Hepatocyte (in vitro differentiated cells): Measurements from ENCODE around the gene PACRG.

Experiments
- EZH2 ChIP-seq: fragments of 200-600 bp; sonication (generic); IDR thresholded peaks from 2 replicates; pipeline ENCODE4 v1.6.1; 2016; ENCODE audit warnings: antibody characterized with exemption, mild to moderate bottlenecking, borderline replicate concordance
- EZH2phosphoT487 ChIP-seq: fragments of 200-600 bp; sonication (generic); IDR thresholded peaks from one replicate; pipeline ENCODE4 v1.6.1; 2018; ENCODE audit warnings: antibody characterized with exemption, mild to moderate bottlenecking, low read depth, moderate library complexity; ENCODE audit not compliant: unreplicated experiment, severe bottlenecking
- TF ChIP-seq, protein P1 (sequence below): fragments of 200-600 bp; sonication (generic); IDR thresholded peaks from 2 replicates; pipeline ENCODE4 v1.5.1; 2016; ENCODE audit warnings: antibody characterized with exemption, mild to moderate bottlenecking; ENCODE audit not compliant: poor library complexity

DNA sequence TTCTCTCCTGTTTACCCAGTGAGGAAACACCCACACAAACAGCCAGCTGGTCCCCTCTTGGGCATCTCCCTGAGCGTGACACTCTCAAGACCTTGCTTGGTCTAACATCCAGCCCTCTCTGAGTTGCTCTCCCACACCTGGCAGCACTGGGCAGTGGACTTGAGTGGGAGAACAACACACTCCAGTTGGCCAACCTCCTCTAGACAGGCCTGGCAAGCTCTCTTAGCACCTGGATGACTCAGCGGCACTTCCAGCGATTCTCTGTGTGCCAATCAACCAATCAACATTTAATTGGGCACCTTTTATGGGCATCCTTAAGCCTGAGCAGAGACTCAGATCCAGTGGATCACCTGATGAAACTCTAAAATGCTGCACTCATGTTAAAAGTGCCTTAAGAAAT, 610.2 kb downstream of the PACRG start:
- no peak for TF ChIP-seq EZH2
- no peak for TF ChIP-seq EZH2phosphoT487
- TF ChIP-seq, protein P1, sequence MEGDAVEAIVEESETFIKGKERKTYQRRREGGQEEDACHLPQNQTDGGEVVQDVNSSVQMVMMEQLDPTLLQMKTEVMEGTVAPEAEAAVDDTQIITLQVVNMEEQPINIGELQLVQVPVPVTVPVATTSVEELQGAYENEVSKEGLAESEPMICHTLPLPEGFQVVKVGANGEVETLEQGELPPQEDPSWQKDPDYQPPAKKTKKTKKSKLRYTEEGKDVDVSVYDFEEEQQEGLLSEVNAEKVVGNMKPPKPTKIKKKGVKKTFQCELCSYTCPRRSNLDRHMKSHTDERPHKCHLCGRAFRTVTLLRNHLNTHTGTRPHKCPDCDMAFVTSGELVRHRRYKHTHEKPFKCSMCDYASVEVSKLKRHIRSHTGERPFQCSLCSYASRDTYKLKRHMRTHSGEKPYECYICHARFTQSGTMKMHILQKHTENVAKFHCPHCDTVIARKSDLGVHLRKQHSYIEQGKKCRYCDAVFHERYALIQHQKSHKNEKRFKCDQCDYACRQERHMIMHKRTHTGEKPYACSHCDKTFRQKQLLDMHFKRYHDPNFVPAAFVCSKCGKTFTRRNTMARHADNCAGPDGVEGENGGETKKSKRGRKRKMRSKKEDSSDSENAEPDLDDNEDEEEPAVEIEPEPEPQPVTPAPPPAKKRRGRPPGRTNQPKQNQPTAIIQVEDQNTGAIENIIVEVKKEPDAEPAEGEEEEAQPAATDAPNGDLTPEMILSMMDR, result no peak
